Liver (tissue), 9 donors: ENCODE measurements around the gene RASGRF2. TPM values are rescaled to one million over a fixed set of nuclear protein-coding genes. Genes with fewer than 3 reads are reported as not detected.
A peak's percentile ranks its signal among the peaks of the same experiment; 100 is the strongest.

ENCODE experiments used
- DNase-seq: peaks from one replicate; pipeline ENCODE4 v3.0.0-alpha.2; 2017; ENCODE audit warnings: low spot score
- H3K27ac ChIP-seq, 2 donors: one replicate each; pipeline ENCODE4 v1.7.0; 2013; ENCODE audit warnings: inconsistent platforms in 2 of 2, low read length in 2 of 2, control low read depth in 1 of 2, low read depth in 1 of 2, mild to moderate bottlenecking in 1 of 2
- H3K27me3 ChIP-seq, 4 donors: one replicate each; pipeline versions ENCODE4 v1.6.1 to v1.7.0; 2013; ENCODE audit warnings: low read length in 3 of 4, inconsistent platforms in 1 of 4, mild to moderate bottlenecking in 1 of 4, moderate library complexity in 1 of 4; ENCODE audit not compliant: control insufficient read depth in 4 of 4, insufficient read depth in 4 of 4
- H3K36me3 ChIP-seq, 4 donors: one replicate each; pipeline versions ENCODE4 v1.6.1 to v1.7.0; 2013; ENCODE audit warnings: low read length in 3 of 4, mild to moderate bottlenecking in 3 of 4, low read depth in 1 of 4, moderate library complexity in 1 of 4; ENCODE audit not compliant: control insufficient read depth in 4 of 4, insufficient read depth in 3 of 4
- H3K4me1 ChIP-seq, 4 donors: one replicate each; pipeline versions ENCODE4 v1.6.1 to v1.7.0; 2013; ENCODE audit warnings: low read length in 3 of 4, mild to moderate bottlenecking in 3 of 4, moderate library complexity in 1 of 4; ENCODE audit not compliant: control insufficient read depth in 4 of 4, insufficient read depth in 4 of 4
- H3K4me3 ChIP-seq, 3 donors: one replicate each; pipeline versions ENCODE4 v1.6.1 to v1.7.0; 2013; ENCODE audit warnings: low read length in 3 of 3, control low read depth in 1 of 3, low read depth in 1 of 3, mild to moderate bottlenecking in 1 of 3
- H3K9ac ChIP-seq, 2 donors: one replicate each; pipeline ENCODE4 v1.7.0; 2013; ENCODE audit warnings: low read length in 2 of 2, mild to moderate bottlenecking in 2 of 2, moderate library complexity in 2 of 2, control low read depth in 1 of 2, low read depth in 1 of 2
- H3K9me3 ChIP-seq, 4 donors: one replicate each; pipeline versions ENCODE4 v1.6.1 to v1.7.0; 2013; ENCODE audit warnings: low read length in 3 of 4; ENCODE audit not compliant: control insufficient read depth in 4 of 4
- ATF3 ChIP-seq: IDR thresholded peaks from 2 replicates; pipeline ENCODE4 v1.6.1; 2016; ENCODE audit warnings: antibody characterized with exemption
- EGR1 ChIP-seq, 2 donors: IDR thresholded peaks; 2 replicates each; pipeline ENCODE4 v1.6.1; 2016 to 2018; ENCODE audit warnings: antibody characterized with exemption in 2 of 2, low read depth in 2 of 2
- FOXA1 ChIP-seq: IDR thresholded peaks from 2 replicates; pipeline ENCODE4 v1.6.1; 2016; ENCODE audit warnings: antibody characterized with exemption
- FOXA2 ChIP-seq: IDR thresholded peaks from 2 replicates; pipeline ENCODE4 v1.6.1; 2016; ENCODE audit warnings: antibody characterized with exemption
- GABPA ChIP-seq, 2 donors: IDR thresholded peaks in 1 of 2; conservative IDR thresholded peaks in 1 of 2; 2 replicates each; pipeline ENCODE4 v1.6.1; 2016; ENCODE audit warnings: antibody characterized with exemption in 2 of 2, mild to moderate bottlenecking in 1 of 2, moderate library complexity in 1 of 2
- HNF4A ChIP-seq, 2 donors: conservative IDR thresholded peaks; 2 replicates each; pipeline ENCODE4 v1.6.1; 2016; ENCODE audit warnings: antibody characterized with exemption in 2 of 2, mild to moderate bottlenecking in 2 of 2
- HNF4G ChIP-seq: IDR thresholded peaks from 2 replicates; pipeline ENCODE4 v1.6.1; 2016; ENCODE audit warnings: antibody characterized with exemption
- JUND ChIP-seq, 2 donors: IDR thresholded peaks; 2 replicates each; pipeline ENCODE4 v1.6.1; 2016; ENCODE audit warnings: antibody characterized with exemption in 2 of 2
- MAX ChIP-seq: IDR thresholded peaks from 2 replicates; pipeline ENCODE4 v1.6.1; 2016; ENCODE audit warnings: antibody characterized with exemption
- RAD21 ChIP-seq, 2 donors: IDR thresholded peaks; 2 replicates each; pipeline ENCODE4 v1.6.1; 2016; ENCODE audit warnings: antibody characterized with exemption in 2 of 2, mild to moderate bottlenecking in 2 of 2
- REST ChIP-seq: IDR thresholded peaks from 2 replicates; pipeline ENCODE4 v1.6.1; 2016; ENCODE audit warnings: antibody characterized with exemption, mild to moderate bottlenecking
- RXRA ChIP-seq, 2 donors: IDR thresholded peaks; 2 replicates each; pipeline ENCODE4 v1.6.1; 2017 to 2018; ENCODE audit warnings: antibody characterized with exemption in 2 of 2, mild to moderate bottlenecking in 1 of 2
- SP1 ChIP-seq: IDR thresholded peaks from 2 replicates; pipeline ENCODE4 v1.6.1; 2018; ENCODE audit warnings: antibody characterized with exemption, mild to moderate bottlenecking
- TAF1 ChIP-seq: conservative IDR thresholded peaks from 2 replicates; pipeline ENCODE4 v1.6.1; 2016; ENCODE audit warnings: antibody characterized with exemption, mild to moderate bottlenecking
- YY1 ChIP-seq: IDR thresholded peaks from 2 replicates; pipeline ENCODE4 v1.6.1; 2016; ENCODE audit warnings: antibody characterized with exemption, mild to moderate bottlenecking
- ZBTB33 ChIP-seq: IDR thresholded peaks from 2 replicates; pipeline ENCODE4 v1.6.1; 2016; ENCODE audit warnings: antibody characterized with exemption
- WGBS: extraction: QIAGEN DNeasy Blood & Tissue Kit; methylation state at CpG from one replicate; pipeline ENCODE4 v1.1.7; 2013; 5-methylcytosine and 5-hydroxymethylcytosine counted together
- polyA plus RNA-seq, 2 donors: library from polyadenylated mRNA; stranded (reverse) in 1 of 2; unstranded in 1 of 2; fragments of 200-250 nt in 1 of 2; fragments of >200 nt in 1 of 2; fragmentation: Nextera tagmentation in 1 of 2; extraction: Ambion mirVana in 1 of 2; gene quantifications; one replicate each; pipeline versions ENCODE4 v1.2.1 to v1.2.3, GENCODE V29; 2013 to 2015
- total RNA-seq, 2 donors: library from RNA; depleted of rRNA; stranded (reverse); fragments of >200 nt; gene quantifications; one replicate each; pipeline ENCODE4 v1.2.3, GENCODE V29; 2014
- donor health status: healthy.
- donor health status: healthy.
- donor health status: healthy.
- donor health status: healthy.
- donor health status: healthy.

Gene RASGRF2
- total RNA-seq, result 1 to 10 TPM in 1 of 2 donors, under 1 TPM in 1; 0.19 to 3.3 TPM
- polyA plus RNA-seq, result under 1 TPM; 0.12 to 0.28 TPM

- H3K9me3 ChIP-seq, result no peaks in the 10 kb centered on the region
- H3K4me1 ChIP-seq, result peaks cover 10 to 16% (median 13%) of the 10 kb centered on the region in 4 donors
- no peak within 1 kb of the TSS for H3K27ac ChIP-seq
- peaks cover 0 to 4% (median 3%) of the 10 kb centered on the region in 4 donors for H3K27me3 ChIP-seq
- no peak within 1 kb of the TSS for H3K9ac ChIP-seq
- TF ChIP-seq GABPA (IDR thresholded peaks at IDR 0.05 in 1 of 2, conservative IDR thresholded peaks at IDR 0.05 in 1 of 2), result no peak
- 13% methylated on average over 66 of the region's 66 CpGs for WGBS
- H3K36me3 ChIP-seq, result no peaks in the 10 kb centered on the region
- DNase-seq, result no peak
- H3K4me3 ChIP-seq, result peak within 1 kb of the TSS in 2 of 3 donors; percentile 44 to 61
These were observed at the start of gene RASGRF2 for GRCh38 chr5:80959768-80960442. Gene RASGRF2 (plus strand): TSS chr5:80960363. CDS start chr5:80960739, 376 bp downstream.

GRCh38 chr5:80912479-80912878 is 47.7 kb upstream of the RASGRF2 start:
- DNase-seq, result no peak

More at GRCh38 chr5:80912479-80912878, 47.7 kb upstream of the RASGRF2 start:
- no peak overlapping the region for H3K4me3 ChIP-seq
- H3K36me3 ChIP-seq, result peaks cover 0 to 2% (median 0%) of the 10 kb centered on the region in 4 donors
- TF ChIP-seq SP1, result no peak
- no peak for TF ChIP-seq GABPA (IDR thresholded peaks at IDR 0.05 in 1 of 2, conservative IDR thresholded peaks at IDR 0.05 in 1 of 2)
- TF ChIP-seq MAX, result no peak
- TF ChIP-seq HNF4A (conservative IDR thresholded peaks at IDR 0.05), result no peak
- TF ChIP-seq RAD21 (IDR thresholded peaks at IDR 0.05), result no peak
- TF ChIP-seq REST, result no peak
- no peak for TF ChIP-seq FOXA2
- TF ChIP-seq HNF4G, result no peak
- no peak for TF ChIP-seq FOXA1
- no peak for TF ChIP-seq RXRA (IDR thresholded peaks at IDR 0.05)
- no peak for TF ChIP-seq ATF3
- no peak for TF ChIP-seq ZBTB33
- TF ChIP-seq JUND (IDR thresholded peaks at IDR 0.05), result no peak
- no peak for TF ChIP-seq YY1
- TF ChIP-seq EGR1 (IDR thresholded peaks at IDR 0.05; ENCODE audit: low read depth in 2 of 2), result no peak
- TF ChIP-seq TAF1, result no peak
- H3K27ac ChIP-seq, result no peak overlapping the region
- no peaks in the 10 kb centered on the region for H3K27me3 ChIP-seq
- WGBS, result 85% methylated on average over 3 of the region's 3 CpGs
- no peaks in the 10 kb centered on the region for H3K4me1 ChIP-seq
- H3K9me3 ChIP-seq, result peaks cover 0 to 3% (median under 1%) of the 10 kb centered on the region in 4 donors
- no peak overlapping the region for H3K9ac ChIP-seq
